Effector CD8-positive, alpha-beta T cell (primary cell): ENCODE data around the gene SBNO2.

Experiments used
- DNase-seq: peaks from one replicate; lab custom pipeline; 2025; lab: John Stamatoyannopoulos, UW
- total RNA-seq, 4 experiments: gene quantifications; one replicate each; lab custom pipeline; 2026; lab: John Stamatoyannopoulos, UW

SBNO2 gene, protein sequence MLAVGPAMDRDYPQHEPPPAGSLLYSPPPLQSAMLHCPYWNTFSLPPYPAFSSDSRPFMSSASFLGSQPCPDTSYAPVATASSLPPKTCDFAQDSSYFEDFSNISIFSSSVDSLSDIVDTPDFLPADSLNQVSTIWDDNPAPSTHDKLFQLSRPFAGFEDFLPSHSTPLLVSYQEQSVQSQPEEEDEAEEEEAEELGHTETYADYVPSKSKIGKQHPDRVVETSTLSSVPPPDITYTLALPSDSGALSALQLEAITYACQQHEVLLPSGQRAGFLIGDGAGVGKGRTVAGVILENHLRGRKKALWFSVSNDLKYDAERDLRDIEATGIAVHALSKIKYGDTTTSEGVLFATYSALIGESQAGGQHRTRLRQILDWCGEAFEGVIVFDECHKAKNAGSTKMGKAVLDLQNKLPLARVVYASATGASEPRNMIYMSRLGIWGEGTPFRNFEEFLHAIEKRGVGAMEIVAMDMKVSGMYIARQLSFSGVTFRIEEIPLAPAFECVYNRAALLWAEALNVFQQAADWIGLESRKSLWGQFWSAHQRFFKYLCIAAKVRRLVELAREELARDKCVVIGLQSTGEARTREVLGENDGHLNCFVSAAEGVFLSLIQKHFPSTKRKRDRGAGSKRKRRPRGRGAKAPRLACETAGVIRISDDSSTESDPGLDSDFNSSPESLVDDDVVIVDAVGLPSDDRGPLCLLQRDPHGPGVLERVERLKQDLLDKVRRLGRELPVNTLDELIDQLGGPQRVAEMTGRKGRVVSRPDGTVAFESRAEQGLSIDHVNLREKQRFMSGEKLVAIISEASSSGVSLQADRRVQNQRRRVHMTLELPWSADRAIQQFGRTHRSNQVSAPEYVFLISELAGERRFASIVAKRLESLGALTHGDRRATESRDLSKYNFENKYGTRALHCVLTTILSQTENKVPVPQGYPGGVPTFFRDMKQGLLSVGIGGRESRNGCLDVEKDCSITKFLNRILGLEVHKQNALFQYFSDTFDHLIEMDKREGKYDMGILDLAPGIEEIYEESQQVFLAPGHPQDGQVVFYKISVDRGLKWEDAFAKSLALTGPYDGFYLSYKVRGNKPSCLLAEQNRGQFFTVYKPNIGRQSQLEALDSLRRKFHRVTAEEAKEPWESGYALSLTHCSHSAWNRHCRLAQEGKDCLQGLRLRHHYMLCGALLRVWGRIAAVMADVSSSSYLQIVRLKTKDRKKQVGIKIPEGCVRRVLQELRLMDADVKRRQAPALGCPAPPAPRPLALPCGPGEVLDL (N-terminal part only)
- 132 to 194 (median 181) reads per million in 4 experiments for total RNA-seq

DNA sequence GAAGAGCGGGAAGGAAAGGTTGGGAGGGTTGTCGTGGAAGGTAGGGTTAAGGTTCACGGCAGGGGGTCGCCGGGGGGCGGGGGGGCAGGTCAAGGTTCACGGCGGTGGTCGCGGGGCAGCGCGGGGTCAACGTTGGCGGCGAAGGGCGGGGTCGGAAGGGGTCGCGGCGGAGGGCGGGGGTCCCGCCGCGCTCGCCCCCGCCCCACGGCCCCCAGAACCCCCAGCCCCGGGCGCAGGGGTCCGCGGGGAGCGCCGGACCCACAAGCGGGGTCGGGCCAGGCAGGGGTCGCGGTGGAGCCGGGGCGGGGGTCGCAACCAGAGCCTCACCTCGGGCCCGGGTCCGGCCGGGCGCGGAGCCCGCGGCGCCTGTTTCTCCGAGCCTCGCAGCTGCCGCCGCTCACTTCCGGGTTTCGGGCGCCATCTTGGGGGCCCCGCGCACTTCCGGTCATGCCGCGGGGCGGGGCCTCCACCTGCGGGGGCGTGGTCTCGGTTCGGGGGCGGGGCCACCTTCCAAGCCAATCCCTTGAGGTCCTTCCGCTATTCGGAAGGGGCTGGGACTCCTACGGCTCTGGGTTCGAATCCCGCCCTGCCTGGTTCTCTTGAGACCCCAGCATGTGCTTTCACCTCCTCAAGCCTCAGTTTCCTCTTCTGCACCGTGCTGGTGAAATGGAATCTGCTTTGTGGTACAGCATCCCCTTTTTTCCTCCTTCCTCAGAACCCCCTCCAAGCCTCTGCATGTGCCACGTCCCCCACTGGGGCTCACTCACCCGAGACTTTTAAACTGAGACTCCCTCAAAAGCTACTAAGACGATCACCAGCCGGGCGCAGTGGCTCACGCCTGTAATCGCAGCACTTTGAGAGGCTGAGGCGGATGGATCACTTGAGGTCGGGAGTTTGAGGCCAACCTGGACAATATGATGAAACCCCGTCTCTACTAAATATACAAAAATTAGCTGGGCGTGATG lies at the start of gene SBNO2:
Gene SBNO2 (minus strand): TSS at position 424 of the 965 bp plus-strand sequence. CDS start 19,992 bp downstream, outside the sequence.
- DNase-seq: peak; percentile 85

DNA sequence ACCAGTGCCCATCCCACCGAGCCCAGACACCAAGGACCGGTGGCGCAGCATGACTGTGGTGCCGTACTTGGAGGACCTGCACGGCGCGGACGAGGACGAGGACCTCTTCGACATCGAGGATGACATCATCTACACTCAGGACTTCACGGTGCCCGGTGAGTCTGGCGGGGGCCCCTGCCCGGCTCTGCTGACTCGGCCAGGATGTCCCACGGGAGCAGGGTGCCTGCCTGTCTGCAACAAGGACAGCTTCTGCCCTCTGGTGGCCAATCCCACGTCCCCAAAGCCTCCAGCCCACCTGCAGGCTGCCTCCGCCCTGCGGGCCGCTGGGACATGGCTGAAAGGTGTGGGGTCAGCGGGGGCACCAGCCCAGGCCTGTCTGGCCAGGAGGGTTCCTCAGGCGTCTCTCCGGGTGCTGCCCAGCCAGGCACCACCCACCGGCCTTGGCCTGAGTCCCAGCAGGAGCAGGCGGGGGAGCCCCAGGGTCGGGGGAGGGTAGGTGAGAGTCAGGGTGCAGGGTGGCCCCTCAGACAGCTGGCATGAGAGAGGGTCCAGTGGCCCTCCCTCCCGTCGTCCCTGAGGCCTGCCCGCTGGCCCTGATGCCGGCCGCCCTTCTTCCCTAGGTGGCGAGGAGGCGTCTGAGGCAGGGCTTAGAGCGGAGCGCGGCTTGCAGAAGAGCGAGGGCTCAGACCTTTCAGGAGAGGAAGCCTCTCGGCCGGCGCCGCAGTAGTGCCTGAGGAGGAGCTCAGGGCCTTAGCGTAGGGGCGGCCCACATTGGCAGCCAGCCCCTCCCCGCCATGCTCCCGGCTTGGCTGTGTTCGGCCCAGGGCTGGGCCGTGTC lies 49.2 kb upstream of the SBNO2 start:
- no peak for DNase-seq

DNA sequence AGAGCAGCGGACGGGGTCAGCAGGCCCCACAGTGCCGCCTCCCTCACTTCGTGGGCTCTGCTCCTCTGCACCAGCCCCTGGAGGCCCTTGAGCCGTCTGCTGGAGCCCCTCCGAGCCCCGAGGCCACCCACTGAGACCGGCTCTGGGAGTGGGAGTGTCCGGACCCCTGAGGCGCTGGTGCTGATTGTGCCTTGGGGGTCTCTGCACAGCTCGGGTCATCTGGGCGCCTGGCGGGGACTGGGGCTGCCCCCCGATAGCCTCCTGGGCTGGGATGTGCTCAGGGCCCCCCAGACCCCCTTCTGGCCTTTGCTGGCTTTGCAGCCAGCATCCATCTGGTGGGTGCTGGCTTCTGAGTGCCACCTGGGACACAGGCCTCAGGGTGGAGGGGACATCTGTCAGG lies 48.3 kb upstream of the SBNO2 start:
- no peak for DNase-seq

DNA sequence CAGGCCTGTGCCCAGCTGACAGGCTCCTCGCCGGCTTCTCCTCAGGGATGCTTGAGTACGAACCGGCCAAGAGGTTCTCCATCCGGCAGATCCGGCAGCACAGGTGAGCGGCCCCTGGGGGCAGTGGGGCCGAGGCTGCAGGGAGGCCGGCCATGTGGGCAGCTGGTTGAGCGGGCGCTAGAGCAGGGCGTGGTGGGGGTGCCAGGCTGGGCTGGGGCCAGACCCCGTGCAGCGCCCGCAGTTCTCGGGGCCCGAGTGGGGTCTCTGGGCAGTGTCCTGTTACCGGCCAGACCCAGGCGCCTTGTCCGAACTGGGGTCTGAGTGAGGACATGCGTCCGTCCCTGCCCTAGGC lies 47.8 kb upstream of the SBNO2 start:
- DNase-seq: no peak

DNA sequence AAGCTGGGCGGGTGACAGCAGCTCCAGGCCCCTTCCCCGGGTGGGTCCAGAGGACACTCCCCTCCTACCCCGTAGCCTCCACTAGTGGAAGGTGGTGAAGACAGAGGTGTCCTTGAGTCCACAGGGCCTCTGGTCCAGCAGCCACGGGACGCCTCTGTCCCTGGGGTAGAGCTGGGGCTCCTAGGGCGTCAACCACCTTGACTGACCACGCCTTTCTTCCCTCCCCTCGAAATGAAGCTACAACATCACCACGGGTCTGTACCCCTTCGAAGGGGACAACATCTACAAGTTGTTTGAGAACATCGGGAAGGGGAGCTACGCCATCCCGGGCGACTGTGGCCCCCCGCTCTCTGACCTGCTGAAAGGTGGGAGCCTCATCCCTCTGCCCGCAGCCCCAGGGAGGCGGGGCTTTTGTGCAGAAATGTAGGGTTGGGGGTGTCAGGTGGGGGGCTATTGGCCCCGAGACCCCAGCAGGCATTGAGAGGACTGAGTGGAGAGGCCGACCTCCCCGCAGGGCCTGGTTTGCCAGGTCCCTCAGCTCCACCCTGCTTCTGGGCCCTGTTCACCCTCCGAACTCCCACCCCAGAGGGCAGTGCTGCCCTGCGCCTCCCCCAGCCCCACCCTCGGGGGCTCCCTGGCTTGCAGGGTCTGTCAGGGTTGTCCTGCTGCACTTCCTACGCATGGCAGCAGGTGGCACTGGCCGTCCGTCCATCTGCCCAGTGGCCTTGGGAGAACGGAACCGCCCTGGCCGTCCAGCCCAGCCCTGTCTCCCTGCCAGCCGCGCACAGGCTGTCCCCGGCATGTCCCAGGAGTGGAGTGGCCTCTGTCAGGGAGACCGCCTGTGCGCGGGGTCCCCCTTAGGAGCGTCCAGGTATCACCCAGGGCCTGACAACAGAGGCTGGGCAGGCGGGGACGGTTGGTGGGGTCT lies 47.2 kb upstream of the SBNO2 start:
- DNase-seq: no peak

DNA sequence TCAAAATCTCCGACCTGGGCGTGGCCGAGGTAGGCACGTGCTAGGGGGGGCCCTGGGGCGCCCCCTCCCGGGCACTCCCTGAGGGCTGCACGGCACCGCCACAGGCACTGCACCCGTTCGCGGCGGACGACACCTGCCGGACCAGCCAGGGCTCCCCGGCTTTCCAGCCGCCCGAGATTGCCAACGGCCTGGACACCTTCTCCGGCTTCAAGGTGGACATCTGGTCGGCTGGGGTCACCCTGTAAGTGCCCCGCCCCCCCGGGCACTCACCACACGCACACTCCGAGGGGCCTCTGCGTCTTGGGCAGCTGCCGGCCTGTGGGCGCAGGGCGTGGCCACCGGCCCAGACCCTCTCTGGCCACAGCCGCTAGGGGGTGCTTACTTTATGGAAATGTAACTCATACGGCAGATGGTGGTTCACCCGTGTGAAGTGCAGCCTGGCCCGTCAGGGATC lies 46.4 kb upstream of the SBNO2 start:
- DNase-seq: no peak

DNA sequence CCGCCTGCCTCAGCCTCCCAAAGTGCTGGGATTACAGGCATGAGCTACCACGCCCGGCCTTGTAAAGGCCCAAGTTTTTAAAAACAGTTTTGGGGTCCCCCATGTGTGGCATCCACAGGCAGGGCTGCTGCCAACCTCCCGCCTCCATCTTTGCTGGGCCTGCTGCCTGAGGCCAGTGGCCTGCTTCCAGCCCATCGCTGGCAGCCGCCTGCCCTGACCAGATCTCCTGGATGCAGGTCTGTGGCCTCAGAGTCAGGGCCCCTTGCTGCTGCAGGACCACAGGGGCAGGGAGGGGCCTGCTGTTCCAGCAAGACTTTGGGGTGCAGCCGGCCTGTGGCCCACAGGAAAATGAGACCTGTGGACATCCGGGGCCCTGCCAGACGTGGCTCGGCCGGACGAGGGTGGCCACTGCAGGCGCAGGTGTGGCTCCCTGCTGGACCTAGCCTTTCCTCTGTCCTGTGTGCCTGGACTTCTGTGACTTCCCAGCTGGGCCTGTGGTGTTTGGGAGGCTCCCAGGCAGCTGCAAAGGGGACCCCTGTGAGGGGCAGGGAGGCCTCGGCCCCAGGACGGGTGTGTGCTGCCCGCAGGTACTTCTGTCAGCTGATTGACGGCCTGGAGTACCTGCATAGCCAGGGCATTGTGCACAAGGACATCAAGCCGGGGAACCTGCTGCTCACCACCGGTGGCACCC lies 45.9 kb upstream of the SBNO2 start:
- DNase-seq: no peak

DNA sequence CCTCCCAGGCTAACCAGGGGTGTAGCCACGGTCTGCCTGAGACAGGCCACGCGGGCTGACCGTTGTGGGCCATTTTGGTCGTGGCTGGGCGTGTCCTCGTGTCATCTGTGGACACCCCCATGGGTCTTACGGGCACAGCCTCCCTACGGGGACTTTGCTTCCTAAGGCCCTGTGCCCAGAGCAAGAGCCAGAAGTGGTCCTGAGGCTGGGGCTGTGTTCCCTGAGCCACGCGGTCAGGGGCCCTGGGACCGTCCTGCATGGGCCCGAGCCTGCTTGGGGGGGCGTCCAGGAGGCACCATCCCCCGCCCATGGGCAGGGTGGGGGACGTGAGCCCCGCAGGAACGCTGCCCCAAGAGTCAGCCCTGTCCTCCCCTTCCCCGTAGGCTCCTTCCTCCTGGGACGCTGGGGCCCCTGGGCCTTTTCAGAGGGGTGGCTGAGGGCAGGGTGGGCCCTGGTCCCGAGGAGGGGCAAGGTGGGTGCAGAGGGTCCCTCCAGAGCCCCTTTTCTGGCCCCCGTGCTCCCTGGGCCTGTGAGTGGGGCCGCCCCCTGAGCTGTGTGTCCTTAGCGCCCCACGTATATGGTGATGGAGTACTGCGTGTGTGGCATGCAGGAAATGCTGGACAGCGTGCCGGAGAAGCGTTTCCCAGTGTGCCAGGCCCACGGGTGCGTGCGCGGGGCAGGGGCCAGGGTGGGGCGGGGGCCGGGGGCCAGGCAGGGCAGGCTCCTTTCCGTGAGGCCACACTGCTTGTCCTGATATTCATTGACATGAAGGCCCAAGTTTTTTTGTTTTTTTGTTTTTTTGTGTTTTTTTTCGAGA lies 44.9 kb upstream of the SBNO2 start:
- DNase-seq: no peak

DNA sequence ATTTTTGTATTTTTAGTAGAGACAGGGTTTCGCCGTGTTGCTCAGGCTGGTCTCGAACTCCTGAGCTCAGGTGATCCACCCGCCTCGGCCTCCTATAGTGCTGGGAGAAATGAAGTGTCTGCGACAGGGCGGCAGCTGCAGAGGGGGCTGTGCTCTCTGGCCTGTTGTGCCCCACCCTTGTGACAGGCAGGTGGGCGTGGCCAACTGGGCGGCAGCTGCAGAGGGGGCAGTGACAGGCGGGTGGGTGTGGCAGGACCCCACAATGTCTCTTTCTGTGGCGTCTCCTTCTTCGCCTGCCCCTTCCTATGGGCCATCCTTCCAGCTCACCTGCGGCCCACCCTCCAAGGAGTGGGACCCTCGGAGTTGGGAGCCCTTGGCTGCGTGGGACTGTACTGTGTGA lies 43.3 kb upstream of the SBNO2 start:
- DNase-seq: no peak

DNA sequence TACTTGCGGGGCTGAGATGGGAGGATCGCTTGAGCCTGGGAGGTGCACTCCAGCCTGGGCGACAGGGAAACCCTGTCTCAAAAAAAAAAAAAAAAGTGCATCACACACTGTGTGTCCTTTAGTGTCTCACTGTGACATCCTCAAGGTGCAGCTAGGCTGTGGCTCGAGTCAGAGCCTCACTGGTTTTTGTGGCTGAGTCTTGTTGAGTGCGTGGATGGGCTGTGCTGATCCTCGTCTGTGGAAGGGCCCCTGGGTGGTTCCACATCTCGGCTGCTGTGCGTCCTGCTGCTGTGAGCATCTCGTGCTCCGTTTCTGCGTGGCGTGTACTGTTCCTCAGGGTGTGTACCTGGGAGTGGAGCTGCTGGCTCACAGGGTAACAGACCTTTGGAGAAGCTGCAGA lies 42.7 kb upstream of the SBNO2 start:
- no peak for DNase-seq

DNA sequence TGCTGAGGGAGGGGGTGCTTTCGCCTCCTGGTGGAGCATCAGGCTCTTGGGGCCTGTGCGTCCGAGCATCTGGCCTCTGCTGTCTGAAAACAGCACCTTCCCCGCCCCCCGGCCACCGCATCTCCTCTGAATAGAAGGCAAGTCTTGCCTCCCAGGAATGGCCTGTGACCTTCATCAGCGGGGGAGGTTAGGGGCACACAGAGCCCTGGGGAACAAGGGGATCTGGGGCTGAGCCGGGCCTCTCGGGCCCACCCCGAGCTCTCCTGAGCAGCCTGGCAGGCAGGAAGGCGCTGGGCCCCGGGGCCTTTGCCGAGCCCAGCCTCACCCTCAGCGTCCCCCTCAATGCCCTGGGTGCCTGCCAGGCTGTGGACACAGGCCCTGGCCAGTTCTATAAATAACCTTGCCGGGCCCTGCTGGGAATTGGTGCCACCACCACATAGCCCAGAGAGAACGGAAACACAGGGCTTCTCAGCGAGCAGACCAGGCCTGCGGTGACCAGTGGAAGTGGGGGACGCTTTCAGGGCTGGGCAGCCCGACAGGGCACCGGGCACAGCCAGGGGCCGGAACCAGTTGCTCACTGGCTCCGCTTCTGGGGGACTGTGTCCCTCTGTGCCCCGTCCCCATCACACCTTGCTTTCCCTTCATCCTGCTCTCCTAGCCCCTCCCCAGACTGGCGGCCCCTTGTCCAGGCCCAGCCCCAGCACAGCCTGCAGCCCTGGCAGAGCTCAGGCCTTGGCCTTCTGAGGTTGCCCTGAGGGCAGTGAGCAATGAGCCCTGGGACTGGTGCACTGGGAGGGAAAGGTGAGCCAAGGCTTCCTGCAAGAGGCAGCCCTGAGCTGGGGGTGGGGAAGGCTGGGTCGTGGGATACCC lies 41.0 kb upstream of the SBNO2 start:
- DNase-seq: no peak

DNA sequence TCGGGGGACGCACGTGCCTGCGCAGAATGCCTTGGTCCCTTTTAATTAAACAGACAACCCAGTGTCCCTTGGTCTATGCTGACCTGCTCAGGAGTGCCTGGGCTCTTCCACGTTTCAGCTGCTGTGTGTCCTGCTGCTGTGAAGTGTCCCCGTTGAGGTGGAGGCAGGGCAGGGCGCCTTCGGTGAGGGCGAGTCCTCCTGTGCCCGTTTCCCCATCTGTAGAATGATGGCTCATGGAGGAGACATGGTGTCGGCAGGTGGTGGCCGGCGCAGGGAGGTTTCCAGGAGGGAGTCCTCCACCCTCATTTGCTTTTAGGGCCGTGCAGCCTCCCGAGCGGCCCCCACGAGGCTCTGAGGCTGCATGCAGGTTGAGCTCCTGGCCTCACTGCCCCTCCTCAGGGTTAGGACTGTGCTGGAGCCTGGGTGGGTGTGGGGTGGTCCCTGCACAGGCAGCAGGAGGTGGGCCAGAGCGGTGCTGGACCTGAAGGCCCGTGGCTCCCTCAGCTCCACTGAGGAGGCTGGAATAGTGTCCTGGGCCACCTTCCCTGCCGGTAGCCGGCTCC lies 40.3 kb upstream of the SBNO2 start:
- DNase-seq: no peak

DNA sequence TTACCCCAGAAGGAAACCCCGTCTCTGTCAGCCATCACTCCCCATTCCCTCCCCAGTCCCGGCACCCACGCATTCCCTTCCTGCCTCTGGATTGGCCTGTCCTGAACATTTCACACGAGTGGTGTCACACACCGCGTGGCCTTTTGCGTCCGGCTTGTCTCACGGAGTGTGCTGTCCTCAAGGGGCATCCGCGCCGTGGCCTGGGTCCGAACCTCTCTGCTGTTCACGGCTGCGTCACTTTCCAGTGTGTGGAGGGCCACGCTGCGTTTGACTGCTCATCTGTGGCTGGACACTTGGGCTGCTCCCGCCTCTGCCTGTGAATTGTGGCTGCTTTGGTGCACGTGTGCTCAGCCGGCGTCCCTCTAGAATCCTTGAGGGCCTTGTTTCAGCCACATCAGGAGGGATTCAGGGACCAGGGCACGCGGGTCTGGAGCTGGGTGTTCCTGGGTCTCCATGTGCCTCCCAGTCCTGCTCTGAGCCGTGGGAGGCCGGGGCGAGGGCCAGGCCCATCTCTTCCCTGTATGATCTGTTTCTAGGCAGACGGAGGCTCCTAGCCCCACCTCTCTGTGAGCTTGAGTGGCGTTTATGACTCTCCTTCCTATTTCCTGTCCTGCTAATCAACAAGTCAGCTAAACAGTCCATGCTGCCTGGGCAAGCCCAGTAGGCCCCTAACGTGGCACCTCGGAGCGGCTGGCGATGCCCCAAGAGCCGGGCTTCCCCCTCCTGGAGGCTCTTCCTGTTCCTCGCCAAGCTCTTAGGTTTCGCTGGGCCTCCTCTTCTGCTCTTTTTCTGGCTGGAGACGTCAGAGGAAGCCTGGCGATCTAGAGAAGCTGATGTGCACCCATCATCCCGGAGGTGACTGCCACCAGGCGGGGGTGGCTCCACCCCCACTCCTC lies 39.6 kb upstream of the SBNO2 start:
- DNase-seq: no peak

DNA sequence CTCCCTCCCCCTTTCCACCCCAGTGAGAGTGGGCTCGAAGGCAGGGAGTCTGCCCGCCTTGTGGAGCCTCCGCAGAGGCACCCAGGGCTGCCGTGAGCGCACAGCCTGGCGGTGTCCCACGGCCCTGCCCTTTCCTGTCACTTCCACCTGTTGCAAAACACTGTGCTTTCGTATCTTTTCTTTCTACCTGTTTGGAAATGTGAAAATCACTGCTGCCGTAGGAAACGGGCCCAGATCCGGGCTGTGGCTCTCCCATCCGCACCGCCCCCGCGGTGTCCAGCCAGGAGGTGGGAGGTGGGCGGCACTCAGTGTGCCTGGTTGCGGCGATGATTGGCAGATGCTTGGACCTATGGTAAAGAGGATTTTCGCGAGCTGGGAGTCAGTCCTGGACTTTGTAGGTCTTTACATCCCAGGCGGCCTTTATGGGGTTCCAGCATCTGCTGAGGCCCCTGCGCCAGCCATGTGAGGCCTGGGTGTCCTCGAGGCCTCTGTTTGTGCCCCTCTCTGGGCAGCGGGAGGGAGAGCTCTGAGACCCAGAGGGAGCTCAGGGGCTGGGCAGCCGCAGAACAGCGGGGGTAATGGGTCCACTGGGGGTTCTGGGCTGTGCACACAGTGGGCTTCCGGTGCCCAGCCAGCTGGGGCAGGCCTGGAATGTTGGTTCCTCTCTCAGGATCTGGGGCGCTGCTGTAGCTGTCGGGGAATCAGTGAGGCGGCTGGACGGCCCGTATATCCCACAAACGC lies 37.6 kb upstream of the SBNO2 start:
- no peak for DNase-seq
